Adrenal gland (tissue), 5 donors: ENCODE measurements around the gene NXPH3.

Experiments
- CTCF ChIP-seq, 6 experiments: fragments of 450-650 bp in 4 of 6; fragments of 200-600 bp in 2 of 6; sonication (generic) in 1 of 6; IDR thresholded peaks; 1 replicate in 5 of 6; 2 replicates in 1 of 6; pipeline versions ENCODE4 v1.5.1 to v1.8.0; 2016 to 2021; ENCODE audit warnings: antibody characterized with exemption in 6 of 6, mild to moderate bottlenecking in 2 of 6, moderate library complexity in 1 of 6
- POLR2A ChIP-seq, 2 donors: fragments of 450-650 bp; IDR thresholded peaks; one replicate each; pipeline ENCODE4 v1.6.1; 2017; ENCODE audit warnings: antibody characterized with exemption in 2 of 2, mild to moderate bottlenecking in 2 of 2, moderate library complexity in 1 of 2
- donor health status: DM: no; HTN: no; CAD: no.

- TF ChIP-seq CTCF (IDR thresholded peaks at IDR 0.05) (no peak), POLR2A (IDR thresholded peaks at IDR 0.05) (no peak)
These were observed 27.6 kb downstream of the NXPH3 start for GRCh38 chr17:49603238-49603637.
